Measurements from ENCODE around the gene ZNF414.

ZNF414 gene

DNA sequence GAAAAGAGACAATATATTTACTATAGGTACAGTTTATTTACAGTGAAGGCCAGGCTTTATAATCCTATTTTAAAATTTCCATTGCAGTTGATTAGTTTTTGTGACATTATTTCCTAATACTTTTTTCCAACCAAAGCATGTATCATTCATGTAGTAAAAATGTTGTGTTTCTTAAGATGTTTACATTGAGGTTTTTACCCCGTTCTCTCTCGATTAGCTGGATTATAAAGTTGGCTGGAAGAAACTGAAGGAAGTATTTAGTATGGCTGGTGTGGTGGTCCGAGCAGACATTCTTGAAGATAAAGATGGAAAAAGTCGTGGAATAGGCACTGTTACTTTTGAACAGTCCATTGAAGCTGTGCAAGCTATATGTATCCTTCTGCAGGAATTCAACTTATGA, 47.9 kb downstream of the ZNF414 start:
- TF ChIP-seq, protein P1, sequence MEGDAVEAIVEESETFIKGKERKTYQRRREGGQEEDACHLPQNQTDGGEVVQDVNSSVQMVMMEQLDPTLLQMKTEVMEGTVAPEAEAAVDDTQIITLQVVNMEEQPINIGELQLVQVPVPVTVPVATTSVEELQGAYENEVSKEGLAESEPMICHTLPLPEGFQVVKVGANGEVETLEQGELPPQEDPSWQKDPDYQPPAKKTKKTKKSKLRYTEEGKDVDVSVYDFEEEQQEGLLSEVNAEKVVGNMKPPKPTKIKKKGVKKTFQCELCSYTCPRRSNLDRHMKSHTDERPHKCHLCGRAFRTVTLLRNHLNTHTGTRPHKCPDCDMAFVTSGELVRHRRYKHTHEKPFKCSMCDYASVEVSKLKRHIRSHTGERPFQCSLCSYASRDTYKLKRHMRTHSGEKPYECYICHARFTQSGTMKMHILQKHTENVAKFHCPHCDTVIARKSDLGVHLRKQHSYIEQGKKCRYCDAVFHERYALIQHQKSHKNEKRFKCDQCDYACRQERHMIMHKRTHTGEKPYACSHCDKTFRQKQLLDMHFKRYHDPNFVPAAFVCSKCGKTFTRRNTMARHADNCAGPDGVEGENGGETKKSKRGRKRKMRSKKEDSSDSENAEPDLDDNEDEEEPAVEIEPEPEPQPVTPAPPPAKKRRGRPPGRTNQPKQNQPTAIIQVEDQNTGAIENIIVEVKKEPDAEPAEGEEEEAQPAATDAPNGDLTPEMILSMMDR (IDR thresholded peaks at IDR 0.05; ENCODE audit: borderline replicate concordance, insufficient read depth, low read depth, low read length): no peak
- no peak overlapping the region for H3K4me3 ChIP-seq (ENCODE audit: low read depth, low read length)

DNA sequence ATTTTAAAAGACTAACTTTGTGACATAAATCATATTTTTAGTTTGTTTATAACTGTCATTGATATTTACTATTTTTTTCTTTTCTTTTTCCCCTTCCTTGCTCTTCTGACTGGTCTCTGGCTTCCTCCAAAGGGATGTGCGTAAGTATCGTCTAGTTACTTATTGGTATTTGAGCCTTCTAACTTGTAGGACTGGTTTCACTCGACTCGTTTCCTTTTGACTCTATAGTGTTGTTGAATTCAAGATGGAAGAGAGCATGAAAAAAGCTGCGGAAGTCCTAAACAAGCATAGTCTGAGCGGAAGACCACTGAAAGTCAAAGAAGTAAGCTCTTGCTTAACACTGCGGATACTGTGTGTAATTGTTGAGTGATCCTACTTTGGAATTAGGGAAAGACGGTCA, 50.6 kb downstream of the ZNF414 start:
- TF ChIP-seq, protein P1 (IDR thresholded peaks at IDR 0.05; ENCODE audit: borderline replicate concordance, insufficient read depth, low read depth, low read length): no peak
- no peak overlapping the region for H3K4me3 ChIP-seq (ENCODE audit: low read depth, low read length)

DNA sequence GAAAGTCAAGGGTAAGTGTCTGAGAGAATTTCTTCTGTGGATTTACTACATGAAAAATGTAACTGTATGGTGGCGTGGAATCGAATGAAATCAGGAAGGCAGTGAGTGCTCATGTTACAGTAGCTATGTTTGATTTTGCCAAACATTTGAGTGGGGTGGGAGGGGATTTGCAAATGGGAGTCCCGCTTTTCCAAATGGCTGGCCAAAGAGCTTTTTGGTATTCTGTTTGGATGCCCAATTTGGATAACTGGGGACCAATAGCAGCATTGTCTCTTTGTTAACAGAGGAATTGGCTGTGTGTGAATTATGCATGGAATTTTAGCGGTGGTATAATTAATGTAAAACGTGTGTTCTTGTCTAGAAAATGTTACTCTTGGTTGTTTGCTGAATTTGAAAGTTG, 51.4 kb downstream of the ZNF414 start:
- TF ChIP-seq, protein P1 (IDR thresholded peaks at IDR 0.05; ENCODE audit: borderline replicate concordance, insufficient read depth, low read depth, low read length): no peak
- no peak overlapping the region for H3K4me3 ChIP-seq (ENCODE audit: low read depth, low read length)

DNA sequence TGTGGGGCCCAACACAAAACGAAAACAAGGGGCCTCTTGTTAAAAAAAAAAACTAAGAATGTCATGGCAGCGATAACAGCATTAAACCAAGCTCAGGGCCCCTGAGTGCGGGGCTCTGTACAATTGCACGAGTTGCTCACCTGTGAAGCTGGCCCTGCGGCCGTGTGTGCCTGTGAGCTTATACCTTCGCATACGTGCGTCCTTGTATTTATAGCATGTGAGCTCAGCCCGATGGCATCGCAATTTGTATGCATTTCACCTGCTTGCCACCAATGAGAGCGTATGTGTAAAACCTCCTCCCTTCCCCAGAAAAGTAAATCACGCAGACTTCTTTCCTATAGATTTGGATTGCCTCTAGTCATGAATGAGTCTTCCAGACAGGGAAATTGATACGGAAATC, 52.1 kb downstream of the ZNF414 start:
- TF ChIP-seq, protein P1 (IDR thresholded peaks at IDR 0.05; ENCODE audit: borderline replicate concordance, insufficient read depth, low read depth, low read length): no peak
- no peak overlapping the region for H3K4me3 ChIP-seq (ENCODE audit: low read depth, low read length)

DNA sequence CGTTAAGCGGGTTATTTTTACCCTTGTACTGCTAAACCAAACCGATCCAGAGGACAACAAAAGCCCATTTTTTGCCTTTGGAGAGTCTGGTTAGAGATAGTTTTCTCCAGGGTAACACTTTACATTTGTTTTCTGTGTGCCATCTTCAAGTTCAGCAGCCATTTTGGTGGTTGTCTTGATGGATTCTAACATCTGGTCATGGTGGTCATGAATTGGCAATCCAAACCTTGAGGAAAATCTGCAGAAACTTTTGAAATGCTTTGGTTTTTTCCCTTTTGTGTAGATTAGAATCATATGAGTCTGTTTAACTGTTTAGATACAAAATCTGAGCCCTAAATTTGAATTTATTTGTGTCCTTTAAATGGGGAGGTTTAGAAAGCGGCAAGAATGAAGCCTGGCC, 52.6 kb downstream of the ZNF414 start:
- no peak overlapping the region for H3K4me3 ChIP-seq (ENCODE audit: low read depth, low read length)
- TF ChIP-seq, protein P1 (IDR thresholded peaks at IDR 0.05; ENCODE audit: borderline replicate concordance, insufficient read depth, low read depth, low read length): no peak

DNA sequence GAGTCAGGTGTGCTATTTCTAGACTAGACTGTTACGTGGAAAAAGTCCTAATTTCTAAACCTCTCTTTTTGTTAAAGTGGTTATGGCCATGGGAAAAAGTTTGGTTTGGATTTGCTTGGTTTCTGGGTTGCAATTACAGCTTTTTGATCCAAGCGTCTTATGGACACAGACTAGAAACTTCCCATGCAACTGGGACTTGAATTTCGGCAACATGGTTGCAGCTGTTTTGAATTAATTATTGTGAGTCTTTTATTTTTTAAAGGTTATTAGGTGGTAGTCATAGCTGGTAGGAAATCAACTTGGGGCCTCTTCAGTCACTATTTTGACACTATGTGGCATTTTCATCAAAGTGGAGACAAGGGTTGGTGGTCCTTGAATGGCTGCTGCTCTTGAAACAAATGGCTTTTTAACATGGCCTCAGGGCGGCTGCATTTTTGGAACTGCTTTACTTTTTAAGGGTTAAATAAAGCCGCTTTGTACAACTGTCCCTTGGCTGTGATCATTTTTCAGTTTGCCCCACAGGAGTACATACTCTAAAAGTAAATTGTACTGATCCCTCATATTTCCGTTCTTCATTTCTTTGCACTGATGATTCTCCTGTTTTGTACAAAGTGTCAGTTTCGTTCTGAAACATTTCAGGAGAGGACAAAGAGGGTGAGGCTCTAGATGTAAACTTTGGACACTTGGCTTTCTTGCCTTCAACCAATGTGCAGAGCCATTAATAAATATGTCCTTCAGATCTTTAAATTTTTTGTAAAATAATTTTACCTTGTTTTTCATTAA, 53.3 kb downstream of the ZNF414 start:
- TF ChIP-seq, protein P1 (IDR thresholded peaks at IDR 0.05; ENCODE audit: borderline replicate concordance, insufficient read depth, low read depth, low read length): no peak
- H3K4me3 ChIP-seq (ENCODE audit: low read depth, low read length): no peak overlapping the region
